ENCODE data around the gene ITGA8. TPM values are rescaled to one million over a fixed set of nuclear protein-coding genes. Genes with fewer than 3 reads are reported as not detected.

The ITGA8 gene
- total and polyA plus RNA-seq, 2 donors, result 1.3 to 2.8 TPM

- Histone ChIP-seq H3K4me3 (ENCODE audit: low read length in 2 of 2) (no peak overlapping the region), H3K27ac (ENCODE audit: low read depth in 1 of 2, low read length in 1 of 2) (no peak overlapping the region), H3K9me3 (ENCODE audit: control insufficient read depth in 2 of 2, insufficient read depth in 1 of 2, low read length in 1 of 2) (no peaks in the 10 kb centered on the region), H3K36me3 (ENCODE audit: control insufficient read depth in 2 of 2, insufficient read depth in 2 of 2, low read length in 1 of 2) (no peaks in the 10 kb centered on the region), H3K4me1 (ENCODE audit: control insufficient read depth in 2 of 2, insufficient read depth in 2 of 2, low read length in 2 of 2) (no peaks in the 10 kb centered on the region), H3K27me3 (ENCODE audit: control insufficient read depth in 2 of 2, insufficient read depth in 1 of 2, low read length in 1 of 2) (no peaks in the 10 kb centered on the region)
- 81% methylated on average over 6 of the region's 6 CpGs for WGBS
- DNase-seq (ENCODE audit: low read depth in 6 of 9, low spot score in 9 of 9), result no peak
These were observed 95.1 kb downstream of the ITGA8 start for GRCh38 chr10:15624401-15625196.

GRCh38 chr10:15620836-15621515, 98.7 kb downstream of the ITGA8 start:
- no peaks in the 10 kb centered on the region for H3K36me3 ChIP-seq (ENCODE audit: control insufficient read depth in 2 of 2, insufficient read depth in 2 of 2, low read length in 1 of 2)
- no peaks in the 10 kb centered on the region for H3K27me3 ChIP-seq (ENCODE audit: control insufficient read depth in 2 of 2, insufficient read depth in 1 of 2, low read length in 1 of 2)
- no peaks in the 10 kb centered on the region for H3K4me1 ChIP-seq (ENCODE audit: control insufficient read depth in 2 of 2, insufficient read depth in 2 of 2, low read length in 2 of 2)
- no peak overlapping the region for H3K4me3 ChIP-seq (ENCODE audit: low read length in 2 of 2)
- 81% methylated on average over 3 of the region's 3 CpGs for WGBS
- H3K9me3 ChIP-seq (ENCODE audit: control insufficient read depth in 2 of 2, insufficient read depth in 1 of 2, low read length in 1 of 2), result no peaks in the 10 kb centered on the region
- no peak for DNase-seq (ENCODE audit: low read depth in 6 of 9, low spot score in 9 of 9)
- H3K27ac ChIP-seq (ENCODE audit: low read depth in 1 of 2, low read length in 1 of 2), result no peak overlapping the region

- 96% methylated on average over 5 of the region's 5 CpGs for WGBS
- no peaks in the 10 kb centered on the region for H3K9me3 ChIP-seq (ENCODE audit: control insufficient read depth in 2 of 2, insufficient read depth in 1 of 2, low read length in 1 of 2)
- H3K4me1 ChIP-seq (ENCODE audit: control insufficient read depth in 2 of 2, insufficient read depth in 2 of 2, low read length in 2 of 2), result no peaks in the 10 kb centered on the region
- no peak overlapping the region for H3K4me3 ChIP-seq (ENCODE audit: low read length in 2 of 2)
- H3K27me3 ChIP-seq (ENCODE audit: control insufficient read depth in 2 of 2, insufficient read depth in 1 of 2, low read length in 1 of 2), result no peaks in the 10 kb centered on the region
- no peak overlapping the region for H3K27ac ChIP-seq (ENCODE audit: low read depth in 1 of 2, low read length in 1 of 2)
- DNase-seq (ENCODE audit: low read depth in 6 of 9, low spot score in 9 of 9), result no peak
- H3K36me3 ChIP-seq (ENCODE audit: control insufficient read depth in 2 of 2, insufficient read depth in 2 of 2, low read length in 1 of 2), result no peaks in the 10 kb centered on the region
These were observed 99.4 kb downstream of the ITGA8 start for GRCh38 chr10:15620337-15620736.

- WGBS, result 97% methylated on average over 2 of the region's 2 CpGs
- Histone ChIP-seq H3K27me3 (ENCODE audit: control insufficient read depth in 2 of 2, insufficient read depth in 1 of 2, low read length in 1 of 2) (no peaks in the 10 kb centered on the region), H3K9me3 (ENCODE audit: control insufficient read depth in 2 of 2, insufficient read depth in 1 of 2, low read length in 1 of 2) (no peaks in the 10 kb centered on the region), H3K27ac (ENCODE audit: low read depth in 1 of 2, low read length in 1 of 2) (no peak overlapping the region), H3K36me3 (ENCODE audit: control insufficient read depth in 2 of 2, insufficient read depth in 2 of 2, low read length in 1 of 2) (no peaks in the 10 kb centered on the region), H3K4me1 (ENCODE audit: control insufficient read depth in 2 of 2, insufficient read depth in 2 of 2, low read length in 2 of 2) (no peaks in the 10 kb centered on the region), H3K4me3 (ENCODE audit: low read length in 2 of 2) (no peak overlapping the region)
- no peak for DNase-seq (ENCODE audit: low read depth in 6 of 9, low spot score in 9 of 9)
These were observed 110.5 kb downstream of the ITGA8 start for GRCh38 chr10:15609246-15609645.

GRCh38 chr10:15606377-15606776, 113.3 kb downstream of the ITGA8 start:
- no peaks in the 10 kb centered on the region for H3K27me3 ChIP-seq (ENCODE audit: control insufficient read depth in 2 of 2, insufficient read depth in 1 of 2, low read length in 1 of 2)
- H3K4me1 ChIP-seq (ENCODE audit: control insufficient read depth in 2 of 2, insufficient read depth in 2 of 2, low read length in 2 of 2), result no peaks in the 10 kb centered on the region
- no peaks in the 10 kb centered on the region for H3K9me3 ChIP-seq (ENCODE audit: control insufficient read depth in 2 of 2, insufficient read depth in 1 of 2, low read length in 1 of 2)
- DNase-seq (ENCODE audit: low read depth in 6 of 9, low spot score in 9 of 9), result no peak
- H3K4me3 ChIP-seq (ENCODE audit: low read length in 2 of 2), result no peak overlapping the region
- H3K27ac ChIP-seq (ENCODE audit: low read depth in 1 of 2, low read length in 1 of 2), result no peak overlapping the region
- 93% methylated on average over 4 of the region's 4 CpGs for WGBS
- no peaks in the 10 kb centered on the region for H3K36me3 ChIP-seq (ENCODE audit: control insufficient read depth in 2 of 2, insufficient read depth in 2 of 2, low read length in 1 of 2)

GRCh38 chr10:15605740-15606369, 113.9 kb downstream of the ITGA8 start:
- DNase-seq (ENCODE audit: low read depth in 6 of 9, low spot score in 9 of 9), result no peak
- H3K4me1 ChIP-seq (ENCODE audit: control insufficient read depth in 2 of 2, insufficient read depth in 2 of 2, low read length in 2 of 2), result no peaks in the 10 kb centered on the region
- no peaks in the 10 kb centered on the region for H3K9me3 ChIP-seq (ENCODE audit: control insufficient read depth in 2 of 2, insufficient read depth in 1 of 2, low read length in 1 of 2)
- no peak overlapping the region for H3K4me3 ChIP-seq (ENCODE audit: low read length in 2 of 2)
- H3K27me3 ChIP-seq (ENCODE audit: control insufficient read depth in 2 of 2, insufficient read depth in 1 of 2, low read length in 1 of 2), result no peaks in the 10 kb centered on the region
- 92% methylated on average over 6 of the region's 6 CpGs for WGBS
- H3K27ac ChIP-seq (ENCODE audit: low read depth in 1 of 2, low read length in 1 of 2), result no peak overlapping the region
- H3K36me3 ChIP-seq (ENCODE audit: control insufficient read depth in 2 of 2, insufficient read depth in 2 of 2, low read length in 1 of 2), result no peaks in the 10 kb centered on the region

- Histone ChIP-seq H3K9me3 (ENCODE audit: control insufficient read depth in 2 of 2, insufficient read depth in 1 of 2, low read length in 1 of 2) (no peaks in the 10 kb centered on the region), H3K27ac (ENCODE audit: low read depth in 1 of 2, low read length in 1 of 2) (no peak overlapping the region), H3K4me1 (ENCODE audit: control insufficient read depth in 2 of 2, insufficient read depth in 2 of 2, low read length in 2 of 2) (no peaks in the 10 kb centered on the region), H3K4me3 (ENCODE audit: low read length in 2 of 2) (no peak overlapping the region), H3K27me3 (ENCODE audit: control insufficient read depth in 2 of 2, insufficient read depth in 1 of 2, low read length in 1 of 2) (no peaks in the 10 kb centered on the region), H3K36me3 (ENCODE audit: control insufficient read depth in 2 of 2, insufficient read depth in 2 of 2, low read length in 1 of 2) (no peaks in the 10 kb centered on the region)
- WGBS, result 12% methylated on average over 3 of the region's 3 CpGs
- no peak for DNase-seq (ENCODE audit: low read depth in 6 of 9, low spot score in 9 of 9)
These were observed 116.2 kb downstream of the ITGA8 start for GRCh38 chr10:15603446-15604011.

- Histone ChIP-seq H3K4me1 (ENCODE audit: control insufficient read depth in 2 of 2, insufficient read depth in 2 of 2, low read length in 2 of 2) (no peaks in the 10 kb centered on the region), H3K4me3 (ENCODE audit: low read length in 2 of 2) (no peak overlapping the region), H3K27me3 (ENCODE audit: control insufficient read depth in 2 of 2, insufficient read depth in 1 of 2, low read length in 1 of 2) (no peaks in the 10 kb centered on the region), H3K27ac (ENCODE audit: low read depth in 1 of 2, low read length in 1 of 2) (no peak overlapping the region), H3K9me3 (ENCODE audit: control insufficient read depth in 2 of 2, insufficient read depth in 1 of 2, low read length in 1 of 2) (no peaks in the 10 kb centered on the region), H3K36me3 (ENCODE audit: control insufficient read depth in 2 of 2, insufficient read depth in 2 of 2, low read length in 1 of 2) (no peaks in the 10 kb centered on the region)
- WGBS, result 89% methylated on average over 1 of the region's 1 CpG
- no peak for DNase-seq (ENCODE audit: low read depth in 6 of 9, low spot score in 9 of 9)
These were observed 117.9 kb downstream of the ITGA8 start for GRCh38 chr10:15601819-15602218.

- Histone ChIP-seq H3K27me3 (ENCODE audit: control insufficient read depth in 2 of 2, insufficient read depth in 1 of 2, low read length in 1 of 2) (no peaks in the 10 kb centered on the region), H3K4me1 (ENCODE audit: control insufficient read depth in 2 of 2, insufficient read depth in 2 of 2, low read length in 2 of 2) (no peaks in the 10 kb centered on the region)
These were observed 124.5 kb downstream of the ITGA8 start for GRCh38 chr10:15595260-15595659.

More at GRCh38 chr10:15595260-15595659, 124.5 kb downstream of the ITGA8 start:
- no peak overlapping the region for H3K27ac ChIP-seq (ENCODE audit: low read depth in 1 of 2, low read length in 1 of 2)
- DNase-seq (ENCODE audit: low read depth in 6 of 9, low spot score in 9 of 9), result no peak
- no peaks in the 10 kb centered on the region for H3K9me3 ChIP-seq (ENCODE audit: control insufficient read depth in 2 of 2, insufficient read depth in 1 of 2, low read length in 1 of 2)
- no peaks in the 10 kb centered on the region for H3K36me3 ChIP-seq (ENCODE audit: control insufficient read depth in 2 of 2, insufficient read depth in 2 of 2, low read length in 1 of 2)
- H3K4me3 ChIP-seq (ENCODE audit: low read length in 2 of 2), result no peak overlapping the region

Data from thymus (tissue), 11 donors.